Thyroid gland (tissue), 4 donors: ENCODE results near the gene KPNA3.

Experiments
- CTCF ChIP-seq, 6 experiments: fragments of 200-600 bp in 3 of 6; fragments of 450-650 bp in 3 of 6; sonication (generic) in 3 of 6; IDR thresholded peaks; one replicate each; pipeline ENCODE4 v1.5.1; 2016 to 2019; ENCODE audit warnings: antibody characterized with exemption in 6 of 6, mild to moderate bottlenecking in 2 of 6, inconsistent platforms in 1 of 6, moderate library complexity in 1 of 6
- POLR2A ChIP-seq, 2 donors: fragments of 450-650 bp; IDR thresholded peaks; one replicate each; pipeline ENCODE4 v1.6.1; 2017; ENCODE audit warnings: antibody characterized with exemption in 2 of 2, mild to moderate bottlenecking in 2 of 2, moderate library complexity in 1 of 2

GRCh38 chr13:49779721-49780120 is 12.8 kb downstream of the KPNA3 start:
- TF ChIP-seq CTCF (IDR thresholded peaks at IDR 0.05) (no peak), POLR2A (IDR thresholded peaks at IDR 0.05) (no peak)
